Caki2 (cell line): Measurements from ENCODE around the gene TIAL1. TPM values are rescaled to one million over a fixed set of nuclear protein-coding genes. Genes with fewer than 3 reads are reported as not detected.
"Not testable (repeated sequence)": the region's sequence is repeated elsewhere in the genome, so short reads cannot be mapped to it uniquely, and the experiment has no call there.

Experiments
- DNase-seq: peaks from one replicate; pipeline ENCODE4 v3.0.0-alpha.2; 2015; ENCODE audit warnings: low read depth
- in situ Hi-C: cut with HindIII; loops from 2 replicates; pipeline ENCODE4 v1.10.0; 2016; ENCODE audit warnings: low sequenced_read_pairs, low pct_unique_long_range_greater_than_20kb, mixed read lengths
- total RNA-seq: library from RNA; depleted of rRNA; stranded (reverse); fragments of >200 nt; shearing (Covaris generic); gene quantifications from 2 replicates; pipeline ENCODE4 v1.2.3, GENCODE V29; 2014; ENCODE audit warnings: low replicate concordance

The TIAL1 gene
- total RNA-seq, 1 experiment from 2014 or later: 75.8 TPM

- in situ Hi-C loops: no loop called here
- DNase-seq: no peak
Measured at GRCh38 chr10:119538632-119539358, 58.0 kb downstream of the TIAL1 start.

GRCh38 chr10:119537953-119538630 is 58.7 kb downstream of the TIAL1 start:
- in situ Hi-C loops: no loop called here
- no peak for DNase-seq

- in situ Hi-C loops: no loop called here
- no peak for DNase-seq
Measured at GRCh38 chr10:119536508-119537025, 60.2 kb downstream of the TIAL1 start.

GRCh38 chr10:119535837-119536507 is 60.8 kb downstream of the TIAL1 start:
- in situ Hi-C loops: no loop called here
- no peak for DNase-seq

- in situ Hi-C loops: no loop called here
- no peak for DNase-seq
Measured at GRCh38 chr10:119535305-119535704, 61.5 kb downstream of the TIAL1 start.

GRCh38 chr10:119533473-119533872 is 63.3 kb downstream of the TIAL1 start:
- no peak for DNase-seq
- in situ Hi-C loops: no loop called here

GRCh38 chr10:119532791-119533190 is 64.0 kb downstream of the TIAL1 start:
- DNase-seq, in situ Hi-C loops: not testable (repeated sequence)

GRCh38 chr10:119532251-119532650 is 64.5 kb downstream of the TIAL1 start:
- in situ Hi-C loops, DNase-seq: not testable (repeated sequence)

GRCh38 chr10:119531067-119531466 is 65.7 kb downstream of the TIAL1 start:
- DNase-seq: no peak
- in situ Hi-C loops: no loop called here

- in situ Hi-C loops, DNase-seq: not testable (repeated sequence)
Measured at GRCh38 chr10:119528663-119529237, 68.0 kb downstream of the TIAL1 start.

GRCh38 chr10:119526621-119527592 is 69.9 kb downstream of the TIAL1 start:
- no peak for DNase-seq
- in situ Hi-C loops: no loop called here

- in situ Hi-C loops: no loop called here
- no peak for DNase-seq
Measured at GRCh38 chr10:119526149-119526548, 70.6 kb downstream of the TIAL1 start.

GRCh38 chr10:119525116-119525515 is 71.6 kb downstream of the TIAL1 start:
- DNase-seq: no peak
- in situ Hi-C loops: no loop called here

- in situ Hi-C loops: no loop called here
Measured at GRCh38 chr10:119524720-119525070, 72.1 kb downstream of the TIAL1 start.

GRCh38 chr10:119523895-119524719 is 72.7 kb downstream of the TIAL1 start:
- in situ Hi-C loops: no loop called here
- no peak for DNase-seq

More at GRCh38 chr10:119524720-119525070, 72.1 kb downstream of the TIAL1 start:
- DNase-seq: no peak
